Ovary (tissue), 9 donors: ENCODE data around the gene LUC7L3. TPM values are rescaled to one million over a fixed set of nuclear protein-coding genes. Genes with fewer than 3 reads are reported as not detected.

Source experiments
- DNase-seq, 5 donors: peaks; one replicate each; pipeline ENCODE4 v3.0.0-alpha.2; 2019 to 2020
- H3K27ac ChIP-seq, 2 donors: fragments of 200-600 bp; one replicate each; pipeline versions ENCODE4 v1.5.1 to v1.8.0; 2019 to 2022
- H3K27me3 ChIP-seq: fragments of 200-600 bp; one replicate; pipeline ENCODE4 v1.8.0; 2022
- H3K36me3 ChIP-seq: fragments of 200-600 bp; sonication (generic); one replicate; pipeline ENCODE4 v1.5.1; 2019
- H3K4me1 ChIP-seq: one replicate; pipeline ENCODE4 v1.8.1; 2013; ENCODE audit warnings: mild to moderate bottlenecking, moderate library complexity; ENCODE audit not compliant: insufficient read depth
- H3K4me3 ChIP-seq: fragments of 200-600 bp; sonication (generic); one replicate; pipeline ENCODE4 v1.5.1; 2017
- H3K9me3 ChIP-seq, 2 donors: fragments of 200-600 bp in 1 of 2; sonication (generic) in 1 of 2; one replicate each; pipeline versions ENCODE4 v1.5.1 to v1.8.1; 2013 to 2019; ENCODE audit warnings: mild to moderate bottlenecking in 1 of 2, moderate library complexity in 1 of 2
- EP300 ChIP-seq: sonication (generic); formaldehyde crosslinking; IDR thresholded peaks from one replicate; pipeline ENCODE4 v1.6.1; 2017; ENCODE audit warnings: antibody characterized with exemption
- POLR2A ChIP-seq: fragments of 450-650 bp; IDR thresholded peaks from one replicate; pipeline ENCODE4 v1.6.1; 2017; ENCODE audit warnings: antibody characterized with exemption, mild to moderate bottlenecking, moderate library complexity
- WGBS, 3 donors: extraction: QIAGEN DNeasy Blood & Tissue Kit in 1 of 3; methylation state at CpG; one replicate each; pipeline versions ENCODE4 v1.1.5 to v1.1.7; 2013 to 2017; 5-methylcytosine and 5-hydroxymethylcytosine counted together
- intact Hi-C, 4 donors: fragments of 100-400 bp; cut with DNase I; formaldehyde crosslinking; loops; one replicate each; pipeline versions ENCODE4 v1.11.0 to v1.15.1; 2022 to 2023
- polyA plus RNA-seq, 2 donors: library from polyadenylated mRNA; stranded (reverse); fragments of 200-250 nt in 1 of 2; fragments of 350-450 nt in 1 of 2; fragmentation: Illumina TruSeq in 1 of 2; extraction: RNeasy Lipid Tissue Mini Kit (QIAGEN cat#74804) in 1 of 2; gene quantifications; one replicate each; pipeline ENCODE4 v1.2.3, GENCODE V29; 2013 to 2014
- total RNA-seq, 7 donors: library from RNA; depleted of rRNA in 2 of 7; stranded (reverse); fragments of >200 nt in 2 of 7; fragmentation: NEBNext Ultra II Directional in 3 of 7; extraction: Animal tissue kit (Norgen Biotek cat#: 25700) in 3 of 7; gene quantifications; one replicate each; pipeline versions ENCODE4 v1.1.0 to v1.2.4, GENCODE V29; 2016 to 2023
- TF ChIP-seq, protein P1 (sequence below), 3 donors: fragments of 450-650 bp in 2 of 3; fragments of 200-600 bp in 1 of 3; IDR thresholded peaks; one replicate each; pipeline versions ENCODE4 v1.5.1 to v1.8.0; 2016 to 2022; ENCODE audit warnings: antibody characterized with exemption in 3 of 3, mild to moderate bottlenecking in 1 of 3
- donor health status: DM: no; HTN: no; CAD: no; lungs with moderate emphysema.
- donor health status: DM: no; HTN: no; CAD: no.
- donor health status: Bipolar disorder and iron deficiency.
- donor health status: DM: yes; HTN: yes; CAD: no.
- donor health status: DM: no; HTN: no; CAD: no.
- donor health status: DM: yes; HTN: yes; CAD: no.

The LUC7L3 gene
- total and polyA plus RNA-seq, 9 donors = 96.5 to 172 (median 139) TPM

DNA sequence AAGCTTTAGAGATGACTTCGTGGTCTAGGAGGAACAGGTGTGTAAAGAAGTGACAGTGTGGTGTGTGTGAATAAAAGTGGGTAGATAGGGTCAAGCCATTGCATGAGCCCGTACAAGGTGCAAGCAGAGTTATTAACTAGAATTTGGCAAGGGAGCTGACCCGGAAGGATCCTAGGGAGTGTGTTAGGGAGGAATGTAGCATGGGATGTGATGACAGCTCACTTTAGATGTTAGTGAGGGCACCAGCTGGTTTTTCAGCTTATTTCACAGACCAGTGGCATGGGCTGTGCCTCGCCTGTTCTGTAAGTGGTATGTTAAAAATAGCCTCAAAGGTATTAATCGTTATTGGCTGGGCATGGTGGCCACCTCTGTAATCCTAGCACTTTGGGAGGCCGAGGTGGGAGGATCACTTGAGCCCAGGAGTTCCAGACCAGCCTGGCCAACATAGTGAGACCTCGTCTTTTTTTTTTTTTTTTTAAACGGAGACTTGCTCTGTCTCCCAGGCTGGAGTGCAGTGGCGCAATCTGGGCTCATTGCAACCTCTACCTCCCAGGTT is 39.7 kb downstream of the LUC7L3 start:
- H3K36me3 ChIP-seq = no peaks in the 10 kb centered on the region
- no peak for DNase-seq
- 54 to 60% (median 54%) methylated on average over 9 of the region's 9 CpGs for WGBS, 3 donors
- H3K4me1 ChIP-seq = no peaks in the 10 kb centered on the region
- no peaks in the 10 kb centered on the region for H3K9me3 ChIP-seq
- H3K27ac ChIP-seq = no peak overlapping the region
- intact Hi-C loops = no loop called here
- TF ChIP-seq, protein P1, sequence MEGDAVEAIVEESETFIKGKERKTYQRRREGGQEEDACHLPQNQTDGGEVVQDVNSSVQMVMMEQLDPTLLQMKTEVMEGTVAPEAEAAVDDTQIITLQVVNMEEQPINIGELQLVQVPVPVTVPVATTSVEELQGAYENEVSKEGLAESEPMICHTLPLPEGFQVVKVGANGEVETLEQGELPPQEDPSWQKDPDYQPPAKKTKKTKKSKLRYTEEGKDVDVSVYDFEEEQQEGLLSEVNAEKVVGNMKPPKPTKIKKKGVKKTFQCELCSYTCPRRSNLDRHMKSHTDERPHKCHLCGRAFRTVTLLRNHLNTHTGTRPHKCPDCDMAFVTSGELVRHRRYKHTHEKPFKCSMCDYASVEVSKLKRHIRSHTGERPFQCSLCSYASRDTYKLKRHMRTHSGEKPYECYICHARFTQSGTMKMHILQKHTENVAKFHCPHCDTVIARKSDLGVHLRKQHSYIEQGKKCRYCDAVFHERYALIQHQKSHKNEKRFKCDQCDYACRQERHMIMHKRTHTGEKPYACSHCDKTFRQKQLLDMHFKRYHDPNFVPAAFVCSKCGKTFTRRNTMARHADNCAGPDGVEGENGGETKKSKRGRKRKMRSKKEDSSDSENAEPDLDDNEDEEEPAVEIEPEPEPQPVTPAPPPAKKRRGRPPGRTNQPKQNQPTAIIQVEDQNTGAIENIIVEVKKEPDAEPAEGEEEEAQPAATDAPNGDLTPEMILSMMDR (IDR thresholded peaks at IDR 0.05) = no peak
- TF ChIP-seq EP300 (no peak), POLR2A (no peak)
- H3K27me3 ChIP-seq = no peaks in the 10 kb centered on the region
- H3K4me3 ChIP-seq = no peak overlapping the region

DNA sequence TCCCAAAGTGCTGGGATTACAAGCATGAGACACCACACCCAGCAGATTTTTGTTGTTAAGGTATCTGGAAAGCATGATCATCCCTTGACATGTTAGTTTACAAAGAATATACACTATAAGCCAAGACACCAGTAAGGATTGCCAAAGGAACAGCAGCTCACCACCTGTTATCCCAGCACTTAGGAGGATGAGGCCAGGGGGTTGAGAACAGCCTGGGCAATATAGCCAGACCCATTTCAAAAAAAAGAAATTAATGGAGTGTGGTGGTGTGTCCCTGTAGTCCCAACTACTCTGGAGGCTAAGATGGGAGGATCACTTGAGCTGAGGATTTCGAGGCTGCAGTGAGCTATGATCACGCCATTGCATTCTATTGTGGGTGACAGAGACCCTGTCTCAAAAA is 42.8 kb downstream of the LUC7L3 start:
- intact Hi-C loops = no loop called here
- WGBS, 3 donors = 56 to 77% (median 69%) methylated on average over 2 of the region's 2 CpGs
- H3K27me3 ChIP-seq = no peaks in the 10 kb centered on the region
- no peak overlapping the region for H3K4me3 ChIP-seq
- H3K36me3 ChIP-seq = no peaks in the 10 kb centered on the region
- H3K27ac ChIP-seq = no peak overlapping the region
- H3K9me3 ChIP-seq = no peaks in the 10 kb centered on the region
- no peaks in the 10 kb centered on the region for H3K4me1 ChIP-seq
- TF ChIP-seq POLR2A (no peak), EP300 (no peak)
- TF ChIP-seq, protein P1 (IDR thresholded peaks at IDR 0.05) = no peak
- DNase-seq = no peak

DNA sequence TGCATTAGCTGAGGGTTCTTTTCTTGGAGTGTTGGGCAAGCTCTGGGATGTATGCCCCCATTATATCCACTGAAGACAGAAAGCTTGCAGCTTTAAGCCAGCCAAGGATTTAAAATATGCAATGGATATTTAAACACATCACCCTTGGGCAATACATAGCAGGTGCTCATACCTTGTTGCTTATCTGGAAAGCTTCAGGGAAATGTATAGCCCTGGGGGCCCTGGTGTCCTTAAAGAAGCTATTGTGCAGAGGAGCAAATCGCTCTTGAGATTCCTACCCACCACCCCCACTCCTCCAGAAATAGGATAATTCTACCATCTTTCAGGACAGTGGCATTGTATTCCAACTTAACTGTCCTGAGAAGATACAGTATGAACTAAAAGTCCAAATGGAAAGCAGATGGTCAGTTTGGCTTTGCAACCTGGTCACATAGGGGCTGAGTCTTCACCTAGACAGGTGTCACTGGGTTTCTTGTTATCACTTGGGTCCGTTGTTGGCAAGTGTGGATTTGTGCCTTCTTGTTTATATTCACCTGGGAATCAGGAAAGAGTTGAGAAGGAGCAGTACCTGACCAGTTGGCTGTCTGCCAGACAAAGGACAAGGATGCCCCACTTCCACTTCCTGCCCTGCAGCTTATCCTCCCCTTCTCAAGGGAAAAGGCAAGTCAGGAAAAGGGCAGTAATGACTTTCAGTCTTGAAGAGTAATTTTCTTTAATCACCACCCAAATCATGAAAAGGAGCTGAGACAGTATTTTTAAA is 44.5 kb downstream of the LUC7L3 start:
- WGBS, 3 donors = 65 to 76% (median 74%) methylated on average over 2 of the region's 2 CpGs
- DNase-seq = no peak
- TF ChIP-seq EP300 (no peak), POLR2A (no peak)
- TF ChIP-seq, protein P1 (IDR thresholded peaks at IDR 0.05) = no peak
- H3K4me3 ChIP-seq = no peak overlapping the region
- intact Hi-C loops = no loop called here
- H3K27me3 ChIP-seq = no peaks in the 10 kb centered on the region
- H3K36me3 ChIP-seq = no peaks in the 10 kb centered on the region
- H3K27ac ChIP-seq = no peak overlapping the region
- H3K4me1 ChIP-seq = no peaks in the 10 kb centered on the region
- no peaks in the 10 kb centered on the region for H3K9me3 ChIP-seq

DNA sequence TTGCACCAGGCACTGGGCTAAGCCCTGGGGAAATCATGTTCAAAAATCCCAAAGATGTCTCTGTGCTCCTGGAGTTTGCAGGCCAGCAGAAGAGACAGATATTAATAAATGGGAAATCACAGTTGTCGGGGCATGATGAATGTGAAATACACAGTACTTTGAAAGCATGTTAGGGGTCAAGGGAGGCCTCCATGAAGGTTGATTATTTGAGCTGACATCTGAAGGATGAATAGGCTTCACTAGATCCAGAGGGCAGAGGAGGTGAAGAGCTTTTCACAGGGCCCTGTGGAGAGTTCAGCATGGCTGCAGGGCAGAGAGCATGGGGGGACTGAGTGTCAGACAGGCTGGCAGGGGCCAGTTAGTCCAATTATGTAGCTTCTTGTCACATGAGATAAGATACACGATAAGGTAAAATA is 45.3 kb downstream of the LUC7L3 start:
- intact Hi-C loops = no loop called here
- no peaks in the 10 kb centered on the region for H3K4me1 ChIP-seq
- H3K4me3 ChIP-seq = no peak overlapping the region
- H3K27me3 ChIP-seq = no peaks in the 10 kb centered on the region
- 54 to 56% (median 56%) methylated on average over 2 of the region's 2 CpGs for WGBS, 3 donors
- H3K36me3 ChIP-seq = no peaks in the 10 kb centered on the region
- no peak overlapping the region for H3K27ac ChIP-seq
- H3K9me3 ChIP-seq = no peaks in the 10 kb centered on the region
- TF ChIP-seq, protein P1 (IDR thresholded peaks at IDR 0.05) = no peak
- no peak for TF ChIP-seq EP300
- no peak for TF ChIP-seq POLR2A
- no peak for DNase-seq
